ENCODE measurements around the gene TCF3. TPM values are rescaled to one million over a fixed set of nuclear protein-coding genes. Genes with fewer than 3 reads are reported as not detected.

TCF3 gene
- total and polyA plus RNA-seq, 2 of the 8 experiments (the other 6 are each of a cell fraction or from before 2014, with no cell fraction given): 241 to 348 TPM

GRCh38 chr19:1698636-1699035 is 46.2 kb upstream of the TCF3 start:
- H4K91ac ChIP-seq (replicated peaks; ENCODE audit: insufficient read length, low read length): no peak overlapping the region
- no peak overlapping the region for H3K4me3 ChIP-seq (ENCODE audit: extremely low read depth in 1 of 4, insufficient read depth in 2 of 4, low read depth in 3 of 4, low read length in 4 of 4)
- DNase-seq (ENCODE audit: low read depth in 1 of 2, low spot score in 2 of 2): no peak
- peaks cover 3 to 8% of the 10 kb centered on the region in 2 experiments; a peak in 2 of 4 replicates for H3K9me3 ChIP-seq (ENCODE audit: insufficient read depth in 2 of 2, low read depth in 1 of 2, low read length in 1 of 2)
- H3K4ac ChIP-seq (replicated peaks; ENCODE audit: insufficient read length, low read depth, low read length): no peak overlapping the region
- no peak for FAIRE-seq
- H2BK20ac ChIP-seq (ENCODE audit: low read length): no peak overlapping the region
- TF ChIP-seq BACH1 (IDR thresholded peaks at IDR 0.05; ENCODE audit: low read length) (no peak), TCF12 (IDR thresholded peaks at IDR 0.05; ENCODE audit: low read depth, low read length) (no peak)
- H3K18ac ChIP-seq (ENCODE audit: extremely low read depth, low read length): no peak overlapping the region
- H3K9ac ChIP-seq (replicated peaks in 1 of 4; ENCODE audit: extremely low read depth in 1 of 4, low read depth in 3 of 4, low read length in 3 of 4): no peak overlapping the region
- H3K4me1 ChIP-seq (replicated peaks in 1 of 4; ENCODE audit: control insufficient read depth in 3 of 4, insufficient read depth in 4 of 4, low read length in 3 of 4): no peaks in the 10 kb centered on the region
- no peaks in the 10 kb centered on the region for H3K79me1 ChIP-seq (ENCODE audit: low read depth, low read length)
- no peaks in the 10 kb centered on the region; a peak in 1 of 7 replicates for H3K27me3 ChIP-seq (replicated peaks in 1 of 4; ENCODE audit: control insufficient read depth in 3 of 4, extremely low read depth in 1 of 4, insufficient read depth in 3 of 4, low read length in 3 of 4)
- CTCF ChIA-PET (ENCODE audit: partially characterized antibody): no interaction called here
- POLR2A ChIA-PET (ENCODE audit: partially characterized antibody): interaction anchor here (1.3 kb wide), 1 partner anchor 9 kb away, joined by 3 read pairs; no protein-coding TSS in a partner anchor
- H4K8ac ChIP-seq (ENCODE audit: extremely low read depth, insufficient read depth, low read length): no peak overlapping the region
- no peaks in the 10 kb centered on the region for H3K23me2 ChIP-seq (ENCODE audit: low read depth, low read length)
- WGBS, 2 experiments (ENCODE audit: extremely low coverage in 1 of 2, insufficient coverage in 1 of 2, insufficient read length in 1 of 2, insufficient replicate concordance in 2 of 2, low coverage in 1 of 2, low lambda C conversion rate in 2 of 2, missing lambda C conversion rate in 1 of 2): 90% methylated on average over 24 of the region's 26 CpGs; no CpG with 5 or more reads in 1 of the 2 experiments
- H4K5ac ChIP-seq (ENCODE audit: insufficient read length, low read depth, low read length): no peak overlapping the region
- no peak overlapping the region for H3K14ac ChIP-seq (ENCODE audit: insufficient read length)
- no peak overlapping the region for H3K27ac ChIP-seq (ENCODE audit: low read depth, low read length)
- H3K23ac ChIP-seq (ENCODE audit: insufficient read length): no peak overlapping the region
- no peaks in the 10 kb centered on the region for H3K36me3 ChIP-seq (ENCODE audit: control insufficient read depth in 2 of 4, insufficient read depth in 4 of 4, low read length in 3 of 4)
- no peak overlapping the region for H3K4me2 ChIP-seq (ENCODE audit: insufficient read depth in 1 of 2, low read depth in 2 of 2, low read length in 2 of 2)
- no peaks in the 10 kb centered on the region for H4K20me1 ChIP-seq (replicated peaks in 1 of 2; ENCODE audit: control insufficient read depth in 1 of 2, insufficient read depth in 2 of 2, low read length in 2 of 2)
- no peak overlapping the region for H2BK120ac ChIP-seq (replicated peaks; ENCODE audit: low read depth, low read length)
- no peak overlapping the region for H2BK12ac ChIP-seq (ENCODE audit: low read depth, low read length)
- no peak overlapping the region for H2AFZ ChIP-seq (ENCODE audit: low read length)
- no peak overlapping the region for H2BK15ac ChIP-seq (ENCODE audit: low read length)
- no peaks in the 10 kb centered on the region for H3K79me2 ChIP-seq (ENCODE audit: control insufficient read depth in 1 of 2, insufficient read depth in 2 of 2, low read length in 2 of 2)
- peak overlapping the region; percentile 12 for H3K56ac ChIP-seq (replicated peaks; ENCODE audit: insufficient read length, low read depth, low read length)
- H2AK5ac ChIP-seq (ENCODE audit: low read depth, low read length): no peak overlapping the region
- H2BK5ac ChIP-seq (ENCODE audit: low read depth, low read length): no peak overlapping the region

All from H1 (cell line).